OCI-LY1 (cell line): ENCODE results near the gene SLC35F3.

Experiments used
- H2AFZ ChIP-seq: fragments of 200-600 bp; sonication (generic), shearing (Covaris generic); 2 replicates; pipeline ENCODE4 v1.6.0; 2014; ENCODE audit warnings: antibody characterized with exemption, mild to moderate bottlenecking, low read length
- H3F3A ChIP-seq: fragments of 200-600 bp; sonication (generic), shearing (Covaris generic); 2 replicates; pipeline ENCODE4 v1.6.0; 2014; ENCODE audit warnings: mild to moderate bottlenecking, antibody characterized with exemption, low read length, moderate library complexity; ENCODE audit not compliant: insufficient read depth
- H3K27ac ChIP-seq: fragments of 200-600 bp; sonication (generic); 2 replicates; pipeline ENCODE4 v1.5.1; 2014; ENCODE audit warnings: low read length, mixed run types, mild to moderate bottlenecking, low read depth; ENCODE audit not compliant: poor library complexity, severe bottlenecking
- H3K27me3 ChIP-seq: fragments of 200-600 bp; sonication (generic); 2 replicates; pipeline ENCODE4 v1.6.0; 2014; ENCODE audit warnings: antibody characterized with exemption, mild to moderate bottlenecking, low read length, moderate library complexity; ENCODE audit not compliant: insufficient read depth
- H3K36me3 ChIP-seq: fragments of 200-600 bp; sonication (generic); 2 replicates; pipeline ENCODE4 v1.6.1; 2014; ENCODE audit warnings: mild to moderate bottlenecking, antibody characterized with exemption, low read length, moderate library complexity, mixed read lengths; ENCODE audit not compliant: insufficient read depth
- H3K4me1 ChIP-seq: fragments of 200-600 bp; sonication (generic); 2 replicates; pipeline ENCODE4 v1.5.1; 2014; ENCODE audit warnings: mild to moderate bottlenecking, low read length, moderate library complexity; ENCODE audit not compliant: insufficient read depth, severe bottlenecking
- H3K4me2 ChIP-seq: fragments of 200-600 bp; sonication (generic), shearing (Covaris generic); 2 replicates; pipeline ENCODE4 v1.6.1; 2014; ENCODE audit warnings: low read length
- H3K4me3 ChIP-seq: fragments of 200-600 bp; sonication (generic); 2 replicates; pipeline ENCODE4 v1.5.1; 2014; ENCODE audit warnings: low read length, low read depth, mild to moderate bottlenecking, mixed read lengths; ENCODE audit not compliant: poor library complexity, severe bottlenecking
- H3K79me2 ChIP-seq: fragments of 200-600 bp; shearing (Covaris generic); 2 replicates; pipeline ENCODE4 v1.6.1; 2016; ENCODE audit warnings: mixed run types, low read length, mixed read lengths; ENCODE audit not compliant: insufficient read depth
- H3K9ac ChIP-seq: fragments of 200-600 bp; sonication (generic), shearing (Covaris generic); 2 replicates; pipeline ENCODE4 v1.6.1; 2014; ENCODE audit warnings: mild to moderate bottlenecking, low read length, mixed read lengths
- H3K9me2 ChIP-seq: fragments of 200-600 bp; sonication (generic), shearing (Covaris generic); 2 replicates; pipeline ENCODE4 v1.6.1; 2014; ENCODE audit warnings: low read depth, mild to moderate bottlenecking, low read length, mixed read lengths
- H3K9me3 ChIP-seq: fragments of 200-600 bp; shearing (Covaris generic); 2 replicates; pipeline ENCODE4 v1.6.1; 2014; ENCODE audit warnings: low read length, mixed read lengths
- H4K20me1 ChIP-seq: fragments of 200-600 bp; sonication (generic), shearing (Covaris generic); 2 replicates; pipeline ENCODE4 v1.6.0; 2016; ENCODE audit warnings: mild to moderate bottlenecking, low read length; ENCODE audit not compliant: insufficient read depth
- EZH2 ChIP-seq: fragments of 200-600 bp; sonication (generic), shearing (Covaris generic); IDR thresholded peaks from 2 replicates; pipeline ENCODE4 v1.8.0; 2017; ENCODE audit warnings: borderline replicate concordance, mixed run types, mild to moderate bottlenecking, antibody characterized with exemption, low read length, moderate library complexity, mixed read lengths
- TF ChIP-seq, protein P1 (sequence below): fragments of 200-600 bp; sonication (generic), shearing (Covaris generic); IDR thresholded peaks from 2 replicates; pipeline ENCODE4 v1.5.1; 2017; ENCODE audit warnings: mild to moderate bottlenecking, antibody characterized with exemption, low read length, moderate library complexity, mixed read lengths

Gene SLC35F3

DNA sequence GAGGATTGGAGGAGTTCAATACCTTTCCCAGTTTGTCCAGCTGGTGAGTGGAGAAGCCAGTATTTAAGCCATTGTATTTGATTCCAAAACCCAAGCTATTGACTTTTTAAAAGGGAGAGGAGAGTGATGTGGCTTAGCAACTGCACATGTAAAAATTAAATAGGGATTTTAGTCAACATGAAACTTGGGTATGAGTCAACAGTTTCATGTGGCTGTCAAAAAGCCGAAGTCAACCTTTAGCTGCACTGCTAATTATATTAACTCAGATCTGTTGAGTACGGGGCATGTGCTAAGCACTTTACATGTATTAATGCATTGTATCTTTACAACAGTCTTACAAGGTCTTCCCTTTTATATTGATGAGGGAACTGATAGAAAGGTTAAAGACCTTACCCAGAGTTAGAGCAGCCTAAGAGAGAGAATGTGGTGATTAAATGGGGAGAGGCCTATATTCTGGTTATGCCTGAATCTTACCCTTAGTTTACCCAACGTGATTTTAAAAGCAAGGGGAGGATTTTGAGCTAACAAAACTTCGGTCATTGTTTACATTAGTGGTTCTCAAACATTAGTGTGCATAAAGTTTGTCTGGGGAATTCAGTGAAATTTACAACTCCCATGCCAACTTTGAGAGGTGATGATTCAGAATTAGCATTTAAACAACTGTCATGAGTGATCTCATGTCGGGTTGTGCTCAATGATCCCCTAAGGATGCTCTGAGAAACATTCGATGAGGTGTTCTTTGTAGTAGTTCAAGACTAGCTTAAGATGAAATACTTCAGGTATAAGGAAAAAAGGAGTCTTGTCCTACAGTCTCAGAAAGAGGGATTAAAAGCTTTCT lies 6.9 kb upstream of the SLC35F3 start:
- Histone ChIP-seq H3K9ac (no peak overlapping the region), H4K20me1 (no peaks in the 10 kb centered on the region), H3F3A (no peaks in the 10 kb centered on the region), H2AFZ (no peak overlapping the region), H3K9me2 (no peaks in the 10 kb centered on the region), H3K36me3 (no peaks in the 10 kb centered on the region), H3K27me3 (no peaks in the 10 kb centered on the region), H3K79me2 (no peaks in the 10 kb centered on the region), H3K4me3 (no peak overlapping the region), H3K27ac (no peak overlapping the region), H3K4me1 (no peaks in the 10 kb centered on the region), H3K9me3 (no peaks in the 10 kb centered on the region), H3K4me2 (no peak overlapping the region)
- no peak for TF ChIP-seq EZH2
- TF ChIP-seq, protein P1, sequence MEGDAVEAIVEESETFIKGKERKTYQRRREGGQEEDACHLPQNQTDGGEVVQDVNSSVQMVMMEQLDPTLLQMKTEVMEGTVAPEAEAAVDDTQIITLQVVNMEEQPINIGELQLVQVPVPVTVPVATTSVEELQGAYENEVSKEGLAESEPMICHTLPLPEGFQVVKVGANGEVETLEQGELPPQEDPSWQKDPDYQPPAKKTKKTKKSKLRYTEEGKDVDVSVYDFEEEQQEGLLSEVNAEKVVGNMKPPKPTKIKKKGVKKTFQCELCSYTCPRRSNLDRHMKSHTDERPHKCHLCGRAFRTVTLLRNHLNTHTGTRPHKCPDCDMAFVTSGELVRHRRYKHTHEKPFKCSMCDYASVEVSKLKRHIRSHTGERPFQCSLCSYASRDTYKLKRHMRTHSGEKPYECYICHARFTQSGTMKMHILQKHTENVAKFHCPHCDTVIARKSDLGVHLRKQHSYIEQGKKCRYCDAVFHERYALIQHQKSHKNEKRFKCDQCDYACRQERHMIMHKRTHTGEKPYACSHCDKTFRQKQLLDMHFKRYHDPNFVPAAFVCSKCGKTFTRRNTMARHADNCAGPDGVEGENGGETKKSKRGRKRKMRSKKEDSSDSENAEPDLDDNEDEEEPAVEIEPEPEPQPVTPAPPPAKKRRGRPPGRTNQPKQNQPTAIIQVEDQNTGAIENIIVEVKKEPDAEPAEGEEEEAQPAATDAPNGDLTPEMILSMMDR: no peak

DNA sequence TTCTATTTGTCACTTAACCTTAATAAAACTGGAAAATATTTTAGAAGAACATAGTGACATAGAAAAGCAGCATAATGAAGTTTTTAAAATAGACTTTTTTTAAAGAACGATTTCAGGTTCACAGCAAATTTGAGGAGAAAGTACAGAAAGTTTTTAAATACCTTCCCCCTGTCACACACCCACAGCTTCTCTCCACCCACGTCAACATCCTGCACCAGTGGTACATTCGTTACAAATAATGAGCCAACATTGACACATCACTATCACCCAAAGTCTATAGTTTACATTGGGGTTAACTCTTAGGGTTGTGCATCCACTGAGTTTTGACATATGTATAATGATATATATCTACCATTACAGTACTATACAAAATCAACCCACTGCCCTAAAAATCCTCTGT lies 3.0 kb upstream of the SLC35F3 start:
- no peaks in the 10 kb centered on the region for H3K9me2 ChIP-seq
- TF ChIP-seq EZH2: no peak
- TF ChIP-seq, protein P1: no peak
- no peaks in the 10 kb centered on the region for H3K79me2 ChIP-seq
- no peaks in the 10 kb centered on the region for H3K36me3 ChIP-seq
- H2AFZ ChIP-seq: no peak overlapping the region
- no peaks in the 10 kb centered on the region for H3K9me3 ChIP-seq
- no peaks in the 10 kb centered on the region for H3K4me1 ChIP-seq
- no peak overlapping the region for H3K9ac ChIP-seq
- H4K20me1 ChIP-seq: no peaks in the 10 kb centered on the region
- H3F3A ChIP-seq: no peaks in the 10 kb centered on the region
- no peak overlapping the region for H3K4me2 ChIP-seq
- no peak overlapping the region for H3K4me3 ChIP-seq
- no peak overlapping the region for H3K27ac ChIP-seq
- no peaks in the 10 kb centered on the region for H3K27me3 ChIP-seq

DNA sequence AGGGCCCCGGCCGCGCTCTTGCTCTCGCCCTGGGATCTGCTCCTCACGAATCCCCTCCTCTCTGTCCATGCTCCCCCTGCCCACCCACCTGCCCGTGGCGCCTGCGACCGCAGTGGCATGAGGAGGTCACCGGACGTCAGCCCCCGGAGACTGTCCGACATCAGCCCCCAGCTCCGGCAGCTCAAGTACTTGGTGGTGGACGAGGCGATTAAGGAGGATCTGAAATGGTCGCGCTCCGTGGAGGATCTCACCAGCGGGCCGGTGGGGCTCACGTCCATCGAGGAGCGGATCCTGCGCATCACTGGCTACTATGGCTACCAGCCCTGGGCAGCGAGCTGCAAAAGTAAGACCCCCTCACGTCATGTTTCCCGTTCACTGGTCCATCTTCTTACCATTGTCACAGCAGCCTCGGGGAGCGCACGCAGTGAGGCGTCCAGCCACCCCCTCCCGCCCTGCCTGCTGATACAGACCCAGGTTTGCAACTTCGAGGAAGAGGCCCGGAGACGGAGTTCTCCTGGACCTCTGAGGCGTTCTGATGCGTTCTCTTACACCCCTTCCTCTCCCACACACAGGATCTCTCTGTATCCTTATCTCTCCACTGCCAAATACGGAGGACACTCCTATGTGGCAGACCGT lies 1.1 kb downstream of the SLC35F3 start:
- H3K27ac ChIP-seq: no peak overlapping the region
- no peaks in the 10 kb centered on the region for H3F3A ChIP-seq
- no peaks in the 10 kb centered on the region for H3K79me2 ChIP-seq
- H3K9me3 ChIP-seq: no peaks in the 10 kb centered on the region
- H3K9me2 ChIP-seq: no peaks in the 10 kb centered on the region
- TF ChIP-seq EZH2: no peak
- TF ChIP-seq, protein P1: no peak
- no peaks in the 10 kb centered on the region for H3K27me3 ChIP-seq
- no peak overlapping the region for H3K9ac ChIP-seq
- H3K4me1 ChIP-seq: no peaks in the 10 kb centered on the region
- H3K36me3 ChIP-seq: no peaks in the 10 kb centered on the region
- no peak overlapping the region for H2AFZ ChIP-seq
- no peaks in the 10 kb centered on the region for H4K20me1 ChIP-seq
- H3K4me3 ChIP-seq: no peak overlapping the region
- no peak overlapping the region for H3K4me2 ChIP-seq
